ENCODE measurements around the gene TRHDE.

TRHDE gene

DNA sequence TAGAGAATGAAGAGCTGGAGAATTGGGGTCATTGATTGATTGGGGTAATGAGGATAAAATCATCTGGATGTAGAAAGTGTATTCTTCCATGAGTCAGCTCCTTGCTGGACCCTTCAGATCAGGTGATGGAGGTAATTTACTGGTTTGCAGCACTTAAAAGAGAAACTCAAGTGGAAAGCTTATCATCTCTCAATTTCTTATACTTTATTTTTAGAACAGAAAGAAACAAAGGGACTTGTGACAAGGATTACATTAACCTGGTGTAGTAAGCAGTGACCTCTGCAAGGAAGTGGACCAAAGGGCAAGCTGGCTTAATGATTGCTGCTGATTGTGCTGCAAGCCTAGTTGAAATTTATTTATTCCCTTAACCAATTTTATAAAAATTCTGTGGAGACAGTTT is 405.0 kb downstream of the TRHDE start:
- H4K8ac ChIP-seq (ENCODE audit: low read depth, low read length) = no peak overlapping the region
- no peak overlapping the region for H3K14ac ChIP-seq (ENCODE audit: low read length)
- H2BK15ac ChIP-seq (ENCODE audit: low read length) = no peak overlapping the region
- H3K9ac ChIP-seq (ENCODE audit: low read depth, low read length, poor library complexity) = no peak overlapping the region
- H2BK5ac ChIP-seq (ENCODE audit: low read length) = no peak overlapping the region
- H3K4me1 ChIP-seq (ENCODE audit: control insufficient read depth in 2 of 2, insufficient read depth in 1 of 2, low read depth in 1 of 2, low read length in 2 of 2) = peaks cover 0 to 23% of the 10 kb centered on the region in 2 donors
- H3K23ac ChIP-seq (ENCODE audit: low read depth, low read length, poor library complexity) = no peak overlapping the region
- H2BK120ac ChIP-seq (ENCODE audit: low read depth, low read length) = no peak overlapping the region
- no peak overlapping the region for H3K18ac ChIP-seq (ENCODE audit: low read length)
- H3K4ac ChIP-seq (ENCODE audit: low read length) = no peak overlapping the region
- no peaks in the 10 kb centered on the region for H3K9me3 ChIP-seq (replicated peaks in 1 of 2; ENCODE audit: control insufficient read depth in 2 of 2, insufficient read depth in 1 of 2, low read depth in 1 of 2, low read length in 2 of 2)
- H4K91ac ChIP-seq (ENCODE audit: low read depth, low read length, poor library complexity) = no peak overlapping the region
- no peaks in the 10 kb centered on the region for H3K27me3 ChIP-seq (ENCODE audit: control insufficient read depth in 3 of 3, insufficient read depth in 3 of 3, low read depth in 1 of 3, low read length in 3 of 3)
- H3K36me3 ChIP-seq (replicated peaks in 1 of 2; ENCODE audit: control insufficient read depth in 2 of 2, insufficient read depth in 2 of 2, low read length in 2 of 2) = no peaks in the 10 kb centered on the region
- H2AK5ac ChIP-seq (ENCODE audit: low read depth, low read length) = no peak overlapping the region
- no peak overlapping the region for H2BK12ac ChIP-seq (ENCODE audit: low read length)
- H3K79me1 ChIP-seq (ENCODE audit: low read depth, low read length) = no peaks in the 10 kb centered on the region
- H3K27ac ChIP-seq (replicated peaks; ENCODE audit: low read length) = no peak overlapping the region
- H3K4me2 ChIP-seq (ENCODE audit: insufficient read depth, low read length, poor library complexity, severe bottlenecking) = no peak overlapping the region
- no peak for DNase-seq (ENCODE audit: low spot score)
- no peak overlapping the region for H3K4me3 ChIP-seq (ENCODE audit: low read length in 2 of 2)
- H2AFZ ChIP-seq (ENCODE audit: low read length) = peak overlapping the region; percentile 37

- DNase-seq (ENCODE audit: low spot score) = no peak
- Histone ChIP-seq H2BK15ac (ENCODE audit: low read length) (no peak overlapping the region), H3K14ac (ENCODE audit: low read length) (no peak overlapping the region), H3K4me2 (ENCODE audit: insufficient read depth, low read length, poor library complexity, severe bottlenecking) (no peak overlapping the region), H2AK5ac (ENCODE audit: low read depth, low read length) (no peak overlapping the region), H2AFZ (ENCODE audit: low read length) (peak overlapping the region; percentile 1), H3K36me3 (replicated peaks in 1 of 2; ENCODE audit: control insufficient read depth in 2 of 2, insufficient read depth in 2 of 2, low read length in 2 of 2) (no peaks in the 10 kb centered on the region), H3K9me3 (replicated peaks in 1 of 2; ENCODE audit: control insufficient read depth in 2 of 2, insufficient read depth in 1 of 2, low read depth in 1 of 2, low read length in 2 of 2) (no peaks in the 10 kb centered on the region), H3K18ac (ENCODE audit: low read length) (no peak overlapping the region), H3K27ac (replicated peaks; ENCODE audit: low read length) (no peak overlapping the region), H3K4me1 (ENCODE audit: control insufficient read depth in 2 of 2, insufficient read depth in 1 of 2, low read depth in 1 of 2, low read length in 2 of 2) (peaks cover 0 to 18% of the 10 kb centered on the region in 2 donors), H3K9ac (ENCODE audit: low read depth, low read length, poor library complexity) (no peak overlapping the region), H3K23ac (ENCODE audit: low read depth, low read length, poor library complexity) (no peak overlapping the region), H2BK5ac (ENCODE audit: low read length) (no peak overlapping the region), H2BK120ac (ENCODE audit: low read depth, low read length) (no peak overlapping the region), H4K91ac (ENCODE audit: low read depth, low read length, poor library complexity) (no peak overlapping the region), H3K4ac (ENCODE audit: low read length) (no peak overlapping the region), H2BK12ac (ENCODE audit: low read length) (no peak overlapping the region), H3K27me3 (ENCODE audit: control insufficient read depth in 3 of 3, insufficient read depth in 3 of 3, low read depth in 1 of 3, low read length in 3 of 3) (no peaks in the 10 kb centered on the region), H3K4me3 (ENCODE audit: low read length in 2 of 2) (no peak overlapping the region), H4K8ac (ENCODE audit: low read depth, low read length) (no peak overlapping the region), H3K79me1 (ENCODE audit: low read depth, low read length) (no peaks in the 10 kb centered on the region)
- no CpG with 5 or more reads among the region's 2 CpGs for WGBS, 2 donors (ENCODE audit: extremely low coverage in 2 of 2, insufficient read length in 2 of 2, insufficient replicate concordance in 1 of 2)
These were observed 405.7 kb downstream of the TRHDE start for GRCh38 chr12:72677846-72678245.

GRCh38 chr12:72679147-72679757 is 407.1 kb downstream of the TRHDE start:
- Histone ChIP-seq H4K8ac (ENCODE audit: low read depth, low read length) (no peak overlapping the region), H3K36me3 (replicated peaks in 1 of 2; ENCODE audit: control insufficient read depth in 2 of 2, insufficient read depth in 2 of 2, low read length in 2 of 2) (no peaks in the 10 kb centered on the region), H3K4me1 (ENCODE audit: control insufficient read depth in 2 of 2, insufficient read depth in 1 of 2, low read depth in 1 of 2, low read length in 2 of 2) (peaks cover 0 to 15% of the 10 kb centered on the region in 2 donors), H3K27ac (replicated peaks; ENCODE audit: low read length) (no peak overlapping the region), H3K27me3 (ENCODE audit: control insufficient read depth in 3 of 3, insufficient read depth in 3 of 3, low read depth in 1 of 3, low read length in 3 of 3) (no peaks in the 10 kb centered on the region), H3K4me3 (ENCODE audit: low read length in 2 of 2) (no peak overlapping the region), H3K14ac (ENCODE audit: low read length) (no peak overlapping the region), H3K9me3 (replicated peaks in 1 of 2; ENCODE audit: control insufficient read depth in 2 of 2, insufficient read depth in 1 of 2, low read depth in 1 of 2, low read length in 2 of 2) (no peaks in the 10 kb centered on the region), H2BK12ac (ENCODE audit: low read length) (no peak overlapping the region), H3K18ac (ENCODE audit: low read length) (no peak overlapping the region), H2AFZ (ENCODE audit: low read length) (no peak overlapping the region), H3K4me2 (ENCODE audit: insufficient read depth, low read length, poor library complexity, severe bottlenecking) (no peak overlapping the region), H2BK15ac (ENCODE audit: low read length) (no peak overlapping the region), H2BK5ac (ENCODE audit: low read length) (no peak overlapping the region), H2AK5ac (ENCODE audit: low read depth, low read length) (no peak overlapping the region), H2BK120ac (ENCODE audit: low read depth, low read length) (no peak overlapping the region), H4K91ac (ENCODE audit: low read depth, low read length, poor library complexity) (no peak overlapping the region), H3K9ac (ENCODE audit: low read depth, low read length, poor library complexity) (no peak overlapping the region), H3K4ac (ENCODE audit: low read length) (no peak overlapping the region), H3K79me1 (ENCODE audit: low read depth, low read length) (no peaks in the 10 kb centered on the region), H3K23ac (ENCODE audit: low read depth, low read length, poor library complexity) (no peak overlapping the region)
- no CpG with 5 or more reads among the region's 2 CpGs for WGBS, 2 donors (ENCODE audit: extremely low coverage in 2 of 2, insufficient read length in 2 of 2, insufficient replicate concordance in 1 of 2)
- no peak for DNase-seq (ENCODE audit: low spot score)

- H3K14ac ChIP-seq (ENCODE audit: low read length) = no peak overlapping the region
- no peak overlapping the region for H4K8ac ChIP-seq (ENCODE audit: low read depth, low read length)
- H3K4ac ChIP-seq (ENCODE audit: low read length) = no peak overlapping the region
- no peak overlapping the region for H2BK5ac ChIP-seq (ENCODE audit: low read length)
- H3K4me2 ChIP-seq (ENCODE audit: insufficient read depth, low read length, poor library complexity, severe bottlenecking) = no peak overlapping the region
- H2AFZ ChIP-seq (ENCODE audit: low read length) = no peak overlapping the region
- no peak overlapping the region for H2BK120ac ChIP-seq (ENCODE audit: low read depth, low read length)
- H2BK12ac ChIP-seq (ENCODE audit: low read length) = no peak overlapping the region
- H4K91ac ChIP-seq (ENCODE audit: low read depth, low read length, poor library complexity) = no peak overlapping the region
- H3K27me3 ChIP-seq (ENCODE audit: control insufficient read depth in 3 of 3, insufficient read depth in 3 of 3, low read depth in 1 of 3, low read length in 3 of 3) = no peaks in the 10 kb centered on the region
- no peak overlapping the region for H3K23ac ChIP-seq (ENCODE audit: low read depth, low read length, poor library complexity)
- H3K9me3 ChIP-seq (replicated peaks in 1 of 2; ENCODE audit: control insufficient read depth in 2 of 2, insufficient read depth in 1 of 2, low read depth in 1 of 2, low read length in 2 of 2) = no peaks in the 10 kb centered on the region
- no peak overlapping the region for H3K4me3 ChIP-seq (ENCODE audit: low read length in 2 of 2)
- no peaks in the 10 kb centered on the region for H3K36me3 ChIP-seq (replicated peaks in 1 of 2; ENCODE audit: control insufficient read depth in 2 of 2, insufficient read depth in 2 of 2, low read length in 2 of 2)
- H3K4me1 ChIP-seq (ENCODE audit: control insufficient read depth in 2 of 2, insufficient read depth in 1 of 2, low read depth in 1 of 2, low read length in 2 of 2) = peaks cover 0 to 15% of the 10 kb centered on the region in 2 donors
- H2BK15ac ChIP-seq (ENCODE audit: low read length) = no peak overlapping the region
- no peak overlapping the region for H3K27ac ChIP-seq (replicated peaks; ENCODE audit: low read length)
- no peak for DNase-seq (ENCODE audit: low spot score)
- no peak overlapping the region for H3K9ac ChIP-seq (ENCODE audit: low read depth, low read length, poor library complexity)
- no peaks in the 10 kb centered on the region for H3K79me1 ChIP-seq (ENCODE audit: low read depth, low read length)
- no peak overlapping the region for H2AK5ac ChIP-seq (ENCODE audit: low read depth, low read length)
- H3K18ac ChIP-seq (ENCODE audit: low read length) = no peak overlapping the region
These were observed 408.9 kb downstream of the TRHDE start for GRCh38 chr12:72681028-72681427.

All from neuronal stem cell (in vitro differentiated cells).